GM12878 (cell line): ENCODE measurements around the gene ABCA13.

Experiments used
- CHD1 ChIP-seq: IDR thresholded peaks from 2 replicates; pipeline ENCODE4 v1.6.1; 2012; ENCODE audit warnings: low read depth, low read length, improper control_type of control experiment
- CREM ChIP-seq: IDR thresholded peaks from 2 replicates; pipeline ENCODE4 v1.6.1; 2014; ENCODE audit warnings: antibody characterized with exemption, low read depth
- ETV6 ChIP-seq, 2 experiments: fragments of 450-650 bp in 1 of 2; IDR thresholded peaks in 1 of 2; conservative IDR thresholded peaks in 1 of 2; 2 replicates each; pipeline ENCODE4 v1.6.1; 2014; ENCODE audit warnings: antibody characterized with exemption in 1 of 2, borderline replicate concordance in 1 of 2, low read depth in 1 of 2, mild to moderate bottlenecking in 1 of 2, moderate library complexity in 1 of 2
- MEF2A ChIP-seq: IDR thresholded peaks from 2 replicates; pipeline ENCODE4 v1.6.1; 2011; ENCODE audit warnings: low read depth, mild to moderate bottlenecking, low read length, moderate library complexity; ENCODE audit not compliant: insufficient read depth
- MTA2 ChIP-seq: fragments of 450-650 bp; IDR thresholded peaks from 2 replicates; pipeline ENCODE4 v1.6.1; 2016; ENCODE audit warnings: low read depth, mild to moderate bottlenecking, moderate library complexity
- POLR2A ChIP-seq: IDR thresholded peaks from 2 replicates; pipeline ENCODE4 v1.6.1; 2011; ENCODE audit warnings: low read depth, mild to moderate bottlenecking, low read length
- RAD51 ChIP-seq: fragments of 450-650 bp; IDR thresholded peaks from 2 replicates; pipeline ENCODE4 v1.6.1; 2016; ENCODE audit warnings: moderate library complexity, mild to moderate bottlenecking, inconsistent platforms
- RFX5 ChIP-seq: IDR thresholded peaks from 2 replicates; pipeline ENCODE4 v1.6.1; 2011; ENCODE audit warnings: low read depth, low read length, improper control_type of control experiment
- SREBF1 ChIP-seq: IDR thresholded peaks from 2 replicates; pipeline ENCODE4 v1.6.1; 2012; ENCODE audit warnings: mild to moderate bottlenecking, low read length
- TBL1XR1 ChIP-seq: IDR thresholded peaks from 2 replicates; pipeline ENCODE4 v1.6.1; 2012; ENCODE audit warnings: low read depth, low read length, improper control_type of control experiment
- TF ChIP-seq, protein P1 (sequence below), 3 experiments: IDR thresholded peaks in 2 of 3; conservative IDR thresholded peaks in 1 of 3; 2 replicates each; pipeline ENCODE4 v1.5.1; 2011; ENCODE audit warnings: low read depth in 3 of 3, low read length in 3 of 3, mild to moderate bottlenecking in 3 of 3, control low read depth in 2 of 3, moderate library complexity in 2 of 3, inconsistent platforms in 1 of 3, mixed read lengths in 1 of 3; ENCODE audit not compliant: control insufficient read depth in 2 of 3, insufficient read depth in 1 of 3; ENCODE audit errors: extremely low read depth in 1 of 3
- TF ChIP-seq, protein P2 (sequence below): fragments of 450-650 bp; IDR thresholded peaks from 2 replicates; pipeline ENCODE4 v1.6.1; 2014; ENCODE audit warnings: mild to moderate bottlenecking
- TF ChIP-seq, protein P3 (sequence below): IDR thresholded peaks from 2 replicates; pipeline ENCODE4 v1.6.1; 2012; ENCODE audit warnings: low read depth, low read length, improper control_type of control experiment

GRCh38 chr7:48511080-48511479, 339.8 kb downstream of the ABCA13 start:
- TF ChIP-seq RFX5 (no peak), TBL1XR1 (no peak), SREBF1 (no peak), RAD51 (no peak), CREM (no peak), POLR2A (no peak), MTA2 (no peak), MEF2A (no peak), CHD1 (no peak), ETV6 (conservative IDR thresholded peaks at IDR 0.05 in 1 of 2, IDR thresholded peaks at IDR 0.05 in 1 of 2; ENCODE audit: borderline replicate concordance in 1 of 2, low read depth in 1 of 2) (no peak)
- TF ChIP-seq, protein P1, sequence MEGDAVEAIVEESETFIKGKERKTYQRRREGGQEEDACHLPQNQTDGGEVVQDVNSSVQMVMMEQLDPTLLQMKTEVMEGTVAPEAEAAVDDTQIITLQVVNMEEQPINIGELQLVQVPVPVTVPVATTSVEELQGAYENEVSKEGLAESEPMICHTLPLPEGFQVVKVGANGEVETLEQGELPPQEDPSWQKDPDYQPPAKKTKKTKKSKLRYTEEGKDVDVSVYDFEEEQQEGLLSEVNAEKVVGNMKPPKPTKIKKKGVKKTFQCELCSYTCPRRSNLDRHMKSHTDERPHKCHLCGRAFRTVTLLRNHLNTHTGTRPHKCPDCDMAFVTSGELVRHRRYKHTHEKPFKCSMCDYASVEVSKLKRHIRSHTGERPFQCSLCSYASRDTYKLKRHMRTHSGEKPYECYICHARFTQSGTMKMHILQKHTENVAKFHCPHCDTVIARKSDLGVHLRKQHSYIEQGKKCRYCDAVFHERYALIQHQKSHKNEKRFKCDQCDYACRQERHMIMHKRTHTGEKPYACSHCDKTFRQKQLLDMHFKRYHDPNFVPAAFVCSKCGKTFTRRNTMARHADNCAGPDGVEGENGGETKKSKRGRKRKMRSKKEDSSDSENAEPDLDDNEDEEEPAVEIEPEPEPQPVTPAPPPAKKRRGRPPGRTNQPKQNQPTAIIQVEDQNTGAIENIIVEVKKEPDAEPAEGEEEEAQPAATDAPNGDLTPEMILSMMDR (IDR thresholded peaks at IDR 0.05 in 2 of 3, conservative IDR thresholded peaks at IDR 0.05 in 1 of 3; ENCODE audit: control insufficient read depth in 2 of 3, extremely low read depth in 1 of 3, insufficient read depth in 1 of 3, low read depth in 3 of 3, low read length in 3 of 3): no peak
- TF ChIP-seq, protein P2, sequence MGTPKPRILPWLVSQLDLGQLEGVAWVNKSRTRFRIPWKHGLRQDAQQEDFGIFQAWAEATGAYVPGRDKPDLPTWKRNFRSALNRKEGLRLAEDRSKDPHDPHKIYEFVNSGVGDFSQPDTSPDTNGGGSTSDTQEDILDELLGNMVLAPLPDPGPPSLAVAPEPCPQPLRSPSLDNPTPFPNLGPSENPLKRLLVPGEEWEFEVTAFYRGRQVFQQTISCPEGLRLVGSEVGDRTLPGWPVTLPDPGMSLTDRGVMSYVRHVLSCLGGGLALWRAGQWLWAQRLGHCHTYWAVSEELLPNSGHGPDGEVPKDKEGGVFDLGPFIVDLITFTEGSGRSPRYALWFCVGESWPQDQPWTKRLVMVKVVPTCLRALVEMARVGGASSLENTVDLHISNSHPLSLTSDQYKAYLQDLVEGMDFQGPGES: no peak
- TF ChIP-seq, protein P3, sequence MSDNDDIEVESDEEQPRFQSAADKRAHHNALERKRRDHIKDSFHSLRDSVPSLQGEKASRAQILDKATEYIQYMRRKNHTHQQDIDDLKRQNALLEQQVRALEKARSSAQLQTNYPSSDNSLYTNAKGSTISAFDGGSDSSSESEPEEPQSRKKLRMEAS: no peak
